Mesothelial cell of epicardium (in vitro differentiated cells): Measurements from ENCODE around the gene LYRM4. TPM values are rescaled to one million over a fixed set of nuclear protein-coding genes. Genes with fewer than 3 reads are reported as not detected.
A peak's percentile ranks its signal among the peaks of the same experiment; 100 is the strongest.
"Not testable (repeated sequence)": the region's sequence is repeated elsewhere in the genome, so short reads cannot be mapped to it uniquely, and the experiment has no call there.

Source experiments
- DNase-seq, 2 experiments: peaks; one replicate each; pipeline ENCODE4 v3.0.0; 2021; ENCODE audit warnings: low spot score in 2 of 2; ENCODE audit not compliant: unreplicated experiment in 2 of 2
- H3K27ac Mint-ChIP-seq: 2 replicates; pipeline ENCODE4 v1.8.0; 2021; ENCODE audit warnings: mixed read lengths
- H3K27me3 Mint-ChIP-seq: 2 replicates; pipeline ENCODE4 v1.8.0; 2021; ENCODE audit warnings: low read depth, mixed read lengths
- H3K36me3 Mint-ChIP-seq: 2 replicates; pipeline ENCODE4 v1.8.0; 2021; ENCODE audit warnings: mixed read lengths
- H3K4me1 Mint-ChIP-seq: 2 replicates; pipeline ENCODE4 v1.8.0; 2021; ENCODE audit warnings: mixed read lengths
- H3K4me3 Mint-ChIP-seq: 2 replicates; pipeline ENCODE4 v1.8.0; 2021; ENCODE audit warnings: mild to moderate bottlenecking, moderate library complexity, mixed read lengths
- H3K9me3 Mint-ChIP-seq: 2 replicates; pipeline ENCODE4 v1.8.0; 2021; ENCODE audit warnings: mixed read lengths
- CTCF ChIP-seq: fragments of 200-600 bp; sonication (generic); IDR thresholded peaks from one replicate; pipeline ENCODE4 v1.5.0; 2021; ENCODE audit warnings: antibody characterized with exemption; ENCODE audit not compliant: unreplicated experiment
- microRNA-seq: library from miRNA; unstranded; fragments of <30 nt; microRNA quantifications from one replicate; pipeline ENCODE4 v1.2.0, GENCODE V29; 2021; ENCODE audit warnings: inconsistent platforms, mixed read lengths
- total RNA-seq: library from RNA; stranded (reverse); gene quantifications from 3 replicates; pipeline ENCODE4 v1.2.1, GENCODE V29; 2021

LYRM4 gene
- total RNA-seq, 1 donor from 2014 or later: 35.5 TPM

- Mint-ChIP-seq H3K27me3 (no peaks in the 10 kb centered on the region), H3K4me1 (no peaks in the 10 kb centered on the region), H3K27ac (no peak overlapping the region), H3K36me3 (no peaks in the 10 kb centered on the region), H3K9me3 (peaks cover 5% of the 10 kb centered on the region), H3K4me3 (no peak overlapping the region)
- TF ChIP-seq CTCF: no peak
- no peak for DNase-seq
Observed at GRCh38 chr6:5066456-5067093, 194.2 kb downstream of the LYRM4 start.

GRCh38 chr6:5063617-5064016, 197.1 kb downstream of the LYRM4 start:
- no peak overlapping the region for H3K27ac Mint-ChIP-seq

DNA sequence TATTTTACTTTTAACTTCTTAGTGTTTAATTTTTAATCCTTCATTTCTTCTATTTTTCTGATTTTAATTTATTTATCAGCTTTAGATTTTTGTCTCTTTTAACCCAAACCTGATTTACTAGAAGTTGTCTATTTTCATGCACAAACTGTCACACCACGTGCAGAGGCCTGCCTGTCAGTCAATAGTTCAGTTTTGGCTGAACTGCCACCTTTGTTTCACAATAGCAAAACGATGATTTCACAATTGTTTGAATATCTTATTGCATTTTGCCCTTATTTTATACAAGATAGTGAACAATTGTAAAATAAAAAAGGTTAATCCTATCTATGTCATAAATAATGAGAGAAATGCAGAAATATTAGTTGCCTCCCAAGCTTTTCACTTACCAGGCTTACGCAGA, 199.6 kb downstream of the LYRM4 start:
- TF ChIP-seq CTCF: no peak
- no peaks in the 10 kb centered on the region for H3K36me3 Mint-ChIP-seq
- no peak for DNase-seq
- H3K27me3 Mint-ChIP-seq: no peaks in the 10 kb centered on the region
- H3K9me3 Mint-ChIP-seq: no peaks in the 10 kb centered on the region
- no peak overlapping the region for H3K27ac Mint-ChIP-seq
- H3K4me1 Mint-ChIP-seq: no peaks in the 10 kb centered on the region
- H3K4me3 Mint-ChIP-seq: no peak overlapping the region

More at GRCh38 chr6:5063617-5064016, 197.1 kb downstream of the LYRM4 start:
- Mint-ChIP-seq H3K4me1 (no peaks in the 10 kb centered on the region), H3K27me3 (no peaks in the 10 kb centered on the region), H3K4me3 (no peak overlapping the region), H3K36me3 (no peaks in the 10 kb centered on the region), H3K9me3 (peaks cover 5% of the 10 kb centered on the region)
- no peak for DNase-seq
- TF ChIP-seq CTCF: no peak

DNA sequence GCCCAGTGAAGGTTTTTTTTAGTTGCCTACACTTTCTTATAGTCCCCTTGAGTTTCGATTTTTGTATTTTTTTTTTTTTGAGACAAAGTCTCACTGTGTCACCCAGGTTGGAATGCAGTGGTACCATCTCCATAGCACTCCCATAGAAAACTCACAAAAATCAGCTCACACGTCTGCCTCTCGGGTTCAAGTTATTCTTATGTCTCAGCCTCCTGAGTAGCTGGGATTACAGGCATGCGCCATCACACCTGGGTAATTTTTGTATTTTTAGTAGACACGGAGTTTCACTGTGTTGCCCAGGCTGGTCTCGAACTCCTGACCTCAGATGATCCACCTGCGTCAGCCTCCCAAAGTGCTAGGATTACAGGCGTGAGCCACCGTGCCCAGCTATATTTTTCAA, 200.3 kb downstream of the LYRM4 start:
- H3K27me3 Mint-ChIP-seq, DNase-seq, H3K9me3 Mint-ChIP-seq, H3K4me3 Mint-ChIP-seq, H3K27ac Mint-ChIP-seq, H3K4me1 Mint-ChIP-seq, H3K36me3 Mint-ChIP-seq: not testable (repeated sequence)

DNA sequence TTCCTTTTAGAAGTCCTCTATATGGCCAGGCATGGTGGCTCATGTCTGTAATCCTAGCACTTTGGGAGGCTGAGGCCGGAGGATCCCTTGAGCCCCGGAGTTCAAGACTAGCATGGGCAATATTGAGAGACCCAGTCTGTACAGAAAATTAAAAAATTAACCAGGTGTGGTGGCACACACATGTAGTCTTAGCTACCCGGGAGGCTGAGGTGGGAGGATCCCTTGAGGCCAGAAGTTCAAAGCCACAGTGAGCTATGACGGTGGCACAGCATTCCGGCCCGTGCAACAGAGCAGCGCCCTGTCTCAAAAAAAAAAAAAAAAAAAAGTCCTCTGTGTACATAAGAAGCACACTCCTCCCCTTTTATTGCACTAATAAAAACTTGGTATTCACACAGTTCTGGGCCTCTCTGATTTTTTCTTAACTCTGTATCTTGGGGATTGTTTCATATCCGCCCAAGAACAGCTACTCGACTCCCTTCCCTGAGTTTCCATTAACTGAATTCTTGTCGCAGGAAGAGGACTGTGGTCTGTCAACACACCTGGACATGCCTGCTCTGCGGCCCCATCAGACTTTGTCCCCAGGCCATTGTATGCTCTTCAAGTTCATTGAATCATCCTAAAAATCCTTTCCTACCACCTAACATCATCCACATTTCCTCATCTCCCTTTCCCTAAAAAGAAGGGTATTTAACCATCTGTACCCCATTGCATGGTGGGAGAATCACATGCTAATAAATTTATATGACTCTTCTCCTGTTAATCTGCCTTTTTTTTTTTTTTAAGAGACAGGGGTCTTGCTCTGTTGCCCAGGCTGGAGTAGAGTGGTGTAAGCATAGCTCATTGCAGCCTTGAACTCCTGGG, 201.5 kb downstream of the LYRM4 start:
- Mint-ChIP-seq H3K4me1 (peaks cover 3% of the 10 kb centered on the region), H3K36me3 (no peaks in the 10 kb centered on the region), H3K9me3 (peaks cover 15% of the 10 kb centered on the region), H3K27ac (no peak overlapping the region), H3K27me3 (no peaks in the 10 kb centered on the region), H3K4me3 (no peak overlapping the region)
- DNase-seq: no peak
- no peak for TF ChIP-seq CTCF

Small RNA genes within 50 kb of the gene (microRNA-seq; reads per million reads assigned to microRNA genes)
- 2.9 reads per million, percentile 3 among the genes with 10 or more reads in this experiment for gene MIR3691

Other genes with a start within 250 kb of the LYRM4 start
- 1.1 to 1.3 TPM (median 1.2 TPM) in 3 replicates for gene PPP1R3G, start 175.6 kb downstream of the LYRM4 start, total RNA-seq
- gene FARS2, start 563 bp upstream of the LYRM4 start, total RNA-seq: 19.8 to 20.1 TPM (median 19.9 TPM) in 3 replicates